PC-9 (cell line): Measurements from ENCODE around the gene EPHB3.

Source experiments
- CTCF ChIP-seq: fragments of 200-600 bp; sonication (generic); conservative IDR thresholded peaks from 2 replicates; pipeline ENCODE4 v1.6.1; 2017; ENCODE audit warnings: mixed run types, antibody characterized with exemption, mild to moderate bottlenecking, moderate library complexity
- EZH2 ChIP-seq: fragments of 200-600 bp; sonication (generic); IDR thresholded peaks from 2 replicates; pipeline ENCODE4 v1.8.0; 2017; ENCODE audit warnings: antibody characterized with exemption, low read depth

GRCh38 chr3:184552863-184553262 lies 8.7 kb upstream of the EPHB3 start:
- TF ChIP-seq CTCF: no peak
- TF ChIP-seq EZH2: no peak
